OCI-LY3 (cell line): ENCODE measurements around the gene PEAK1.
A peak's percentile ranks its signal among the peaks of the same experiment; 100 is the strongest.

Source experiments
- H2AFZ ChIP-seq: fragments of 200-600, 300-600 bp; shearing (Covaris generic); 2 replicates; pipeline ENCODE4 v1.6.0; 2014; ENCODE audit warnings: antibody characterized with exemption, low read depth, low read length
- H3K27ac ChIP-seq: fragments of 200-600, 300-600 bp; sonication (generic); 2 replicates; pipeline ENCODE4 v1.5.1; 2014; ENCODE audit warnings: mild to moderate bottlenecking, low read length, moderate library complexity, mixed read lengths
- H3K27me3 ChIP-seq: fragments of 200-600, 300-600 bp; sonication (generic); 2 replicates; pipeline ENCODE4 v1.6.1; 2014; ENCODE audit warnings: low read depth, low read length, mixed read lengths
- H3K36me3 ChIP-seq: fragments of 200-600, 300-600 bp; sonication (generic); replicated peaks from 2 replicates; pipeline ENCODE3; 2014; ENCODE audit warnings: low read depth, low read length, mixed read lengths
- H3K4me1 ChIP-seq: fragments of 300-600, 200-600 bp; sonication (generic); 2 replicates; pipeline ENCODE4 v1.6.1; 2014; ENCODE audit warnings: low read length, mixed read lengths
- H3K4me2 ChIP-seq: fragments of 200-600, 300-600 bp; sonication (generic); 2 replicates; pipeline ENCODE4 v1.6.1; 2014; ENCODE audit warnings: low read length, mixed read lengths
- H3K4me3 ChIP-seq: fragments of 300-600, 200-600 bp; sonication (generic); 2 replicates; pipeline ENCODE4 v1.5.1; 2014; ENCODE audit warnings: antibody characterized with exemption, mild to moderate bottlenecking, low read length, moderate library complexity
- H3K79me2 ChIP-seq: fragments of 300-600, 200-600 bp; shearing (Covaris generic); 2 replicates; pipeline ENCODE4 v1.6.1; 2014; ENCODE audit warnings: mild to moderate bottlenecking, low read length, mixed read lengths
- H3K9ac ChIP-seq: fragments of 300-600, 200-600 bp; shearing (Covaris generic); 2 replicates; pipeline ENCODE4 v1.6.0; 2014; ENCODE audit warnings: mild to moderate bottlenecking, low read length, moderate library complexity
- H3K9me3 ChIP-seq: fragments of 200-600, 300-600 bp; shearing (Covaris generic); 2 replicates; pipeline ENCODE4 v1.6.1; 2014; ENCODE audit warnings: low read length, mixed read lengths; ENCODE audit not compliant: insufficient read depth
- H4K20me1 ChIP-seq: fragments of 200-600, 300-600 bp; sonication (generic); 2 replicates; pipeline ENCODE4 v1.6.1; 2016; ENCODE audit warnings: low read length, mixed read lengths; ENCODE audit not compliant: insufficient read depth
- EZH2phosphoT487 ChIP-seq: fragments of 200-600 bp; shearing (Covaris generic); IDR thresholded peaks from 2 replicates; pipeline ENCODE4 v1.6.1; 2018; ENCODE audit warnings: antibody characterized with exemption, mixed run types, low read depth
- TF ChIP-seq, protein P1 (sequence below): fragments of 200-600, 300-600 bp; sonication (generic); IDR thresholded peaks from 2 replicates; pipeline ENCODE4 v1.5.1; 2014; ENCODE audit warnings: antibody characterized with exemption, low read length, low read depth

The PEAK1 gene

DNA sequence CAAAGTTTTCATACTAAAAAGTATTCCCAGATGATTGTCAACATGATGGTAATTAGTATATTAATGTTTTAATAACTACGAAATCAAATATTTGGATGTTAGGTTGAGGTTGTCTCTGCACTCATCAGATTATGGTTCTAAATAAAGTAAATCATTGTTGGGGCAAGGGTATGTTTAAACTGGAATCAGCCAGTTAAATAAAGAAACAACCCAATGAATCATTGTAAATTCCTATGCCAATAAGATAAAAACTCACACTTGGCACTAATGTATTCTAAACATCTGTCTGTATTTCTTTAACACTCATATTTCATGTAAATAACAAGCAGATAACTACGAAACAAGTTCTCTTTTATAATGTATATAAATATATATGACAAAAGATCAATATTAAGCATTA lies 92.7 kb downstream of the PEAK1 start:
- no peaks in the 10 kb centered on the region for H3K4me1 ChIP-seq
- H3K27me3 ChIP-seq, result no peaks in the 10 kb centered on the region
- no peaks in the 10 kb centered on the region for H3K9me3 ChIP-seq
- H2AFZ ChIP-seq, result no peak overlapping the region
- H3K4me3 ChIP-seq, result no peak overlapping the region
- no peak overlapping the region for H3K9ac ChIP-seq
- H3K79me2 ChIP-seq, result no peaks in the 10 kb centered on the region
- H3K4me2 ChIP-seq, result no peak overlapping the region
- H3K27ac ChIP-seq, result no peak overlapping the region
- no peaks in the 10 kb centered on the region for H3K36me3 ChIP-seq
- TF ChIP-seq, protein P1, sequence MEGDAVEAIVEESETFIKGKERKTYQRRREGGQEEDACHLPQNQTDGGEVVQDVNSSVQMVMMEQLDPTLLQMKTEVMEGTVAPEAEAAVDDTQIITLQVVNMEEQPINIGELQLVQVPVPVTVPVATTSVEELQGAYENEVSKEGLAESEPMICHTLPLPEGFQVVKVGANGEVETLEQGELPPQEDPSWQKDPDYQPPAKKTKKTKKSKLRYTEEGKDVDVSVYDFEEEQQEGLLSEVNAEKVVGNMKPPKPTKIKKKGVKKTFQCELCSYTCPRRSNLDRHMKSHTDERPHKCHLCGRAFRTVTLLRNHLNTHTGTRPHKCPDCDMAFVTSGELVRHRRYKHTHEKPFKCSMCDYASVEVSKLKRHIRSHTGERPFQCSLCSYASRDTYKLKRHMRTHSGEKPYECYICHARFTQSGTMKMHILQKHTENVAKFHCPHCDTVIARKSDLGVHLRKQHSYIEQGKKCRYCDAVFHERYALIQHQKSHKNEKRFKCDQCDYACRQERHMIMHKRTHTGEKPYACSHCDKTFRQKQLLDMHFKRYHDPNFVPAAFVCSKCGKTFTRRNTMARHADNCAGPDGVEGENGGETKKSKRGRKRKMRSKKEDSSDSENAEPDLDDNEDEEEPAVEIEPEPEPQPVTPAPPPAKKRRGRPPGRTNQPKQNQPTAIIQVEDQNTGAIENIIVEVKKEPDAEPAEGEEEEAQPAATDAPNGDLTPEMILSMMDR, result no peak
- no peak for TF ChIP-seq EZH2phosphoT487
- no peaks in the 10 kb centered on the region for H4K20me1 ChIP-seq

GRCh38 chr15:77326366-77326765 lies 93.5 kb downstream of the PEAK1 start:
- Histone ChIP-seq H3K27ac (no peak overlapping the region), H4K20me1 (no peaks in the 10 kb centered on the region), H3K4me3 (no peak overlapping the region), H3K4me1 (no peaks in the 10 kb centered on the region), H3K27me3 (no peaks in the 10 kb centered on the region), H3K79me2 (no peaks in the 10 kb centered on the region), H3K9ac (no peak overlapping the region), H3K36me3 (no peaks in the 10 kb centered on the region), H2AFZ (no peak overlapping the region), H3K9me3 (no peaks in the 10 kb centered on the region), H3K4me2 (no peak overlapping the region)
- TF ChIP-seq EZH2phosphoT487, result no peak
- TF ChIP-seq, protein P1, result no peak

- H2AFZ ChIP-seq, result no peak overlapping the region
- no peak overlapping the region for H3K27ac ChIP-seq
- TF ChIP-seq, protein P1, result no peak
- no peak for TF ChIP-seq EZH2phosphoT487
- no peaks in the 10 kb centered on the region for H3K27me3 ChIP-seq
- peaks cover 5% of the 10 kb centered on the region for H3K4me1 ChIP-seq
- no peaks in the 10 kb centered on the region for H3K79me2 ChIP-seq
- no peak overlapping the region for H3K4me3 ChIP-seq
- H3K9me3 ChIP-seq, result no peaks in the 10 kb centered on the region
- no peaks in the 10 kb centered on the region for H3K36me3 ChIP-seq
- no peak overlapping the region for H3K9ac ChIP-seq
- H4K20me1 ChIP-seq, result peaks cover 18% of the 10 kb centered on the region
- H3K4me2 ChIP-seq, result no peak overlapping the region
Measured at GRCh38 chr15:77312523-77312922, 107.4 kb downstream of the PEAK1 start.

GRCh38 chr15:77311618-77312398 lies 108.1 kb downstream of the PEAK1 start:
- Histone ChIP-seq H3K4me1 (peaks cover 5% of the 10 kb centered on the region), H4K20me1 (peaks cover 18% of the 10 kb centered on the region), H3K27me3 (no peaks in the 10 kb centered on the region), H3K9ac (no peak overlapping the region), H3K79me2 (no peaks in the 10 kb centered on the region), H3K27ac (no peak overlapping the region), H3K4me3 (no peak overlapping the region), H3K9me3 (no peaks in the 10 kb centered on the region), H3K36me3 (no peaks in the 10 kb centered on the region), H2AFZ (no peak overlapping the region), H3K4me2 (no peak overlapping the region)
- TF ChIP-seq, protein P1, result peak; percentile 33
- no peak for TF ChIP-seq EZH2phosphoT487
